OCI-LY1 (cell line): Measurements from ENCODE around the gene DBNDD1.

Experiments
- H2AFZ ChIP-seq: fragments of 200-600 bp; sonication (generic), shearing (Covaris generic); 2 replicates; pipeline ENCODE4 v1.6.0; 2014; ENCODE audit warnings: antibody characterized with exemption, mild to moderate bottlenecking, low read length
- H3F3A ChIP-seq: fragments of 200-600 bp; sonication (generic), shearing (Covaris generic); 2 replicates; pipeline ENCODE4 v1.6.0; 2014; ENCODE audit warnings: mild to moderate bottlenecking, antibody characterized with exemption, low read length, moderate library complexity; ENCODE audit not compliant: insufficient read depth
- H3K27ac ChIP-seq: fragments of 200-600 bp; sonication (generic); 2 replicates; pipeline ENCODE4 v1.5.1; 2014; ENCODE audit warnings: low read length, mixed run types, mild to moderate bottlenecking, low read depth; ENCODE audit not compliant: poor library complexity, severe bottlenecking
- H3K27me3 ChIP-seq: fragments of 200-600 bp; sonication (generic); 2 replicates; pipeline ENCODE4 v1.6.0; 2014; ENCODE audit warnings: antibody characterized with exemption, mild to moderate bottlenecking, low read length, moderate library complexity; ENCODE audit not compliant: insufficient read depth
- H3K36me3 ChIP-seq: fragments of 200-600 bp; sonication (generic); 2 replicates; pipeline ENCODE4 v1.6.1; 2014; ENCODE audit warnings: mild to moderate bottlenecking, antibody characterized with exemption, low read length, moderate library complexity, mixed read lengths; ENCODE audit not compliant: insufficient read depth
- H3K4me1 ChIP-seq: fragments of 200-600 bp; sonication (generic); 2 replicates; pipeline ENCODE4 v1.5.1; 2014; ENCODE audit warnings: mild to moderate bottlenecking, low read length, moderate library complexity; ENCODE audit not compliant: insufficient read depth, severe bottlenecking
- H3K4me2 ChIP-seq: fragments of 200-600 bp; sonication (generic), shearing (Covaris generic); 2 replicates; pipeline ENCODE4 v1.6.1; 2014; ENCODE audit warnings: low read length
- H3K4me3 ChIP-seq: fragments of 200-600 bp; sonication (generic); 2 replicates; pipeline ENCODE4 v1.5.1; 2014; ENCODE audit warnings: low read length, low read depth, mild to moderate bottlenecking, mixed read lengths; ENCODE audit not compliant: poor library complexity, severe bottlenecking
- H3K79me2 ChIP-seq: fragments of 200-600 bp; shearing (Covaris generic); 2 replicates; pipeline ENCODE4 v1.6.1; 2016; ENCODE audit warnings: mixed run types, low read length, mixed read lengths; ENCODE audit not compliant: insufficient read depth
- H3K9ac ChIP-seq: fragments of 200-600 bp; sonication (generic), shearing (Covaris generic); 2 replicates; pipeline ENCODE4 v1.6.1; 2014; ENCODE audit warnings: mild to moderate bottlenecking, low read length, mixed read lengths
- H3K9me2 ChIP-seq: fragments of 200-600 bp; sonication (generic), shearing (Covaris generic); 2 replicates; pipeline ENCODE4 v1.6.1; 2014; ENCODE audit warnings: low read depth, mild to moderate bottlenecking, low read length, mixed read lengths
- H3K9me3 ChIP-seq: fragments of 200-600 bp; shearing (Covaris generic); 2 replicates; pipeline ENCODE4 v1.6.1; 2014; ENCODE audit warnings: low read length, mixed read lengths
- H4K20me1 ChIP-seq: fragments of 200-600 bp; sonication (generic), shearing (Covaris generic); 2 replicates; pipeline ENCODE4 v1.6.0; 2016; ENCODE audit warnings: mild to moderate bottlenecking, low read length; ENCODE audit not compliant: insufficient read depth
- EZH2 ChIP-seq: fragments of 200-600 bp; sonication (generic), shearing (Covaris generic); IDR thresholded peaks from 2 replicates; pipeline ENCODE4 v1.8.0; 2017; ENCODE audit warnings: borderline replicate concordance, mixed run types, mild to moderate bottlenecking, antibody characterized with exemption, low read length, moderate library complexity, mixed read lengths
- TF ChIP-seq, protein P1 (sequence below): fragments of 200-600 bp; sonication (generic), shearing (Covaris generic); IDR thresholded peaks from 2 replicates; pipeline ENCODE4 v1.5.1; 2017; ENCODE audit warnings: mild to moderate bottlenecking, antibody characterized with exemption, low read length, moderate library complexity, mixed read lengths

DBNDD1 gene

DNA sequence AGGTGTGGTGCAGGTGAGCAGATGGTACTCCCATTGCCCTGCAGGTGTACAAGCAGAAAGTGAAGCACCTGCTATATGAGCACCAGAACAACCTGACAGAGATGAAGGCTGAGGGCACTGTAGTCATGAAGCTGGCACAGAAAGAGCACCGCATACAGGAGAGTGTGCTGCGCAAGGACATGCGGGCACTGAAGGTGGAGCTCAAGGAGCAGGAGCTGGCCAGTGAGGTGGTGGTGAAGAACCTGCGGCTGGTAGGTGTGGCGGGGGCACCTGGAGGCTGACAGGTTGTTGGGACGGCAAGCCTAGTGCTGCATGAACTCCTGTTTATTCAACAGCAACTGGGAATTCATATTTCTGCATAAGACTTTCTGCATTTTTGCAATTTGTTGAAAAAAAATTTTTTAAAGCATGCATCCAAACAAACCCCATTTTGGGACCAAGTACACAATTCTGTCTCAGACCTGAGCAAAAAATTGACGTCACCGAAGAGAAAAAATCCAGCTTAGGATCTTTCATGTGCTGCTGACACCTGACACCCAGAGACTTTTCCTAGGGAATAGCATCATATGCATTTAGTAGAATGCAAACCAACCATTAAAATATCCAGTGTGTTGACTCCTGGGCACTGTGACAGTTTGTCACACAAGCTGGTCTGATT lies 13.5 kb upstream of the DBNDD1 start:
- H3K9ac ChIP-seq = no peak overlapping the region
- TF ChIP-seq EZH2 = no peak
- TF ChIP-seq, protein P1, sequence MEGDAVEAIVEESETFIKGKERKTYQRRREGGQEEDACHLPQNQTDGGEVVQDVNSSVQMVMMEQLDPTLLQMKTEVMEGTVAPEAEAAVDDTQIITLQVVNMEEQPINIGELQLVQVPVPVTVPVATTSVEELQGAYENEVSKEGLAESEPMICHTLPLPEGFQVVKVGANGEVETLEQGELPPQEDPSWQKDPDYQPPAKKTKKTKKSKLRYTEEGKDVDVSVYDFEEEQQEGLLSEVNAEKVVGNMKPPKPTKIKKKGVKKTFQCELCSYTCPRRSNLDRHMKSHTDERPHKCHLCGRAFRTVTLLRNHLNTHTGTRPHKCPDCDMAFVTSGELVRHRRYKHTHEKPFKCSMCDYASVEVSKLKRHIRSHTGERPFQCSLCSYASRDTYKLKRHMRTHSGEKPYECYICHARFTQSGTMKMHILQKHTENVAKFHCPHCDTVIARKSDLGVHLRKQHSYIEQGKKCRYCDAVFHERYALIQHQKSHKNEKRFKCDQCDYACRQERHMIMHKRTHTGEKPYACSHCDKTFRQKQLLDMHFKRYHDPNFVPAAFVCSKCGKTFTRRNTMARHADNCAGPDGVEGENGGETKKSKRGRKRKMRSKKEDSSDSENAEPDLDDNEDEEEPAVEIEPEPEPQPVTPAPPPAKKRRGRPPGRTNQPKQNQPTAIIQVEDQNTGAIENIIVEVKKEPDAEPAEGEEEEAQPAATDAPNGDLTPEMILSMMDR = no peak
- no peaks in the 10 kb centered on the region for H3K27me3 ChIP-seq
- no peaks in the 10 kb centered on the region for H3K9me3 ChIP-seq
- H3K4me1 ChIP-seq = no peaks in the 10 kb centered on the region
- H3K9me2 ChIP-seq = no peaks in the 10 kb centered on the region
- peaks cover 18% of the 10 kb centered on the region for H3K36me3 ChIP-seq
- H3F3A ChIP-seq = no peaks in the 10 kb centered on the region
- H2AFZ ChIP-seq = no peak overlapping the region
- H3K79me2 ChIP-seq = no peaks in the 10 kb centered on the region
- H3K27ac ChIP-seq = no peak overlapping the region
- no peak overlapping the region for H3K4me3 ChIP-seq
- no peak overlapping the region for H3K4me2 ChIP-seq
- H4K20me1 ChIP-seq = no peaks in the 10 kb centered on the region

DNA sequence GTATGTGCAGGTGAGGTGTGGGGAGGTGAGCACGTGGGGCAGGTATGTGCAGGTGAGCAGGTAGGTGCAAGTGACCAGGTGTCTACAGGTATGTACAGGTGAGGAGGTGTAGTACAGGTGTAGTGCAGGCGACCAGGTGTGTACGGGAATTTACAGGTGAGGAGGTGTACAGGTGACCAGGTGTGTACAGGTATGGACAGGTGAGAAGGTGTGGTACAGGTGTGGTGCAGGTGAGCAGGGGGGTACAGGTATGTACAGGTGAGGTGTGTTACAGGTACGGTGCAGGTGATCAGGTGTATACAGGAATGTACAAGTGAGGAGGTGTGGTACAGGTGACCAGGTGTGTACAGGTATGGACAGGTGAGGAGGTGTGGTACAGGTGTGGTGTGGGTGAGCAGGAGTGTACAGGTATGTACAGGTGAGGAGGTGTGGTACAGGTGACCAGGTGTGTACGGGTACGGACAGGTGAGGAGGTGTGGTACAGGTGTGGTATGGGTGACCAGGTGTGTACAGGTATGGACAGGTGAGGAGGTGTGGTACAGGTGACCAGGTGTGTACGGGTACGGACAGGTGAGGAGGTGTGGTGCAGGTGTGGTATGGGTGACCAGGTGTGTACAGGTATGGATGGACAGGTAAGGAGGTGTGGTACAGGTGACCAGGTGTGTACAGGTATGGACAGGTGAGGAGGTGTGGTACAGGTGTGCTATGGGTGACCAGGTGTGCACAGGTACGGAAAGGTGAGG lies 12.8 kb upstream of the DBNDD1 start:
- H3K79me2 ChIP-seq = no peaks in the 10 kb centered on the region
- no peak overlapping the region for H3K4me3 ChIP-seq
- no peaks in the 10 kb centered on the region for H3F3A ChIP-seq
- peaks cover 16% of the 10 kb centered on the region for H3K36me3 ChIP-seq
- no peaks in the 10 kb centered on the region for H3K9me3 ChIP-seq
- H2AFZ ChIP-seq = no peak overlapping the region
- H3K27me3 ChIP-seq = no peaks in the 10 kb centered on the region
- H3K9ac ChIP-seq = no peak overlapping the region
- no peak overlapping the region for H3K4me2 ChIP-seq
- H3K9me2 ChIP-seq = no peaks in the 10 kb centered on the region
- no peaks in the 10 kb centered on the region for H3K4me1 ChIP-seq
- no peaks in the 10 kb centered on the region for H4K20me1 ChIP-seq
- H3K27ac ChIP-seq = no peak overlapping the region
- TF ChIP-seq, protein P1 = no peak
- TF ChIP-seq EZH2 = no peak

DNA sequence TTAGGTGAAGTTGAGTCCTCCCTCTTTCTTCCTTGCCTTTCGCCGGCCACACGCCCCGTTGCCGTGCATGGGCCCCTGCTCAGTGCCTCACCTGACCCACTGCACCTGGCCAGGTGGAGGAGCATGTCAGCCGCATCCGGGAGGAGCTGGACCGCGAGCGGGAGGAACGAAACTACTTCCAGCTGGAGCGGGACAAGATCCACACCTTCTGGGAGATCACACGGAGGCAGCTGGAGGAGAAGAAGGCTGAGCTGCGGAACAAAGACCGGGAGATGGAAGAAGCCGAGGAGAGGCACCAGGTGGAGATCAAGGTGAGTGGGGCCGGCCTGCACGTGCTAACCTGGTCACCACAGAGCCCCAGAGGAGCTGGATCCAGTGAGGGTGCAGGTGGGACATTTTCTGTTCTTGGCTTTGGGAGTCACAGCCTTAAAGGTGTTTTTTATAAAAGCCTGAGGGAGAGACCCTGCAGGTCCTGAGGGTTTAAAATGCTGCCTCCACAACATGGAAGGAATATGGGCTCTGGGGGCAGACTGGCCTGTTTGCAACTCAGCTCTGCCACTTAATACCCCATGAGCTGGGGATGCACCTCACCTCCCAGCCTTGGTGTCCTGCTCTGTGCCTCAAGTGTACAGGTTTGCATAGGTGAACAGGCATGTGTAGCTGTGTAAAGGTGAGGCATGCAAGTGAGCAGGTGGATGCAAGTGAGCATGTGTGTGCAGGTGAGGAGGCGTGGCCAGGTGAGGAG lies 12.1 kb upstream of the DBNDD1 start:
- no peaks in the 10 kb centered on the region for H3K27me3 ChIP-seq
- no peak for TF ChIP-seq EZH2
- TF ChIP-seq, protein P1 = no peak
- H4K20me1 ChIP-seq = no peaks in the 10 kb centered on the region
- H3F3A ChIP-seq = no peaks in the 10 kb centered on the region
- H3K4me1 ChIP-seq = no peaks in the 10 kb centered on the region
- H3K4me2 ChIP-seq = no peak overlapping the region
- no peak overlapping the region for H3K9ac ChIP-seq
- no peak overlapping the region for H3K27ac ChIP-seq
- H3K9me3 ChIP-seq = no peaks in the 10 kb centered on the region
- H3K9me2 ChIP-seq = no peaks in the 10 kb centered on the region
- H3K4me3 ChIP-seq = no peak overlapping the region
- H3K36me3 ChIP-seq = peaks cover 10% of the 10 kb centered on the region
- H3K79me2 ChIP-seq = no peaks in the 10 kb centered on the region
- H2AFZ ChIP-seq = no peak overlapping the region
